ENCODE data around the gene ANAPC7.

The ANAPC7 gene

DNA sequence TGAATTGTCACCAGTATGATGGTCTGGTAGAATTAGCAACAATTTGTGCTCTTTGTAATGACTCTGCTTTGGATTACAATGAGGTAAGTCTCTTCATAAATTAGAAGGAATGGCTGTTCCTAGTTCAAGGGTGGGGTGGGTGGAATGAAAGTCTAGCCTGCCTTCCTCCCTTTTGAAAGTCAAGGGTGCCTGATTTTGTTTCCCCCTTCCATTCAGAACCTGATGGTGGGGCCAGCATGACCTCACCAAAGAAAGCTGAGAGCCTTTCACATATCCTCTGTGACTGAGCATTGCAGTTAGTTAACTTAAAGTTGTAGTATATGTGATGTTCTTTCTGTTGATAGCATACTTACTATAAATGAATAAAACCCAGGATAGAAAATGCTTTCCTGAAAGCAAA lies 70.3 kb downstream of the ANAPC7 start:
- TF ChIP-seq, protein P1, sequence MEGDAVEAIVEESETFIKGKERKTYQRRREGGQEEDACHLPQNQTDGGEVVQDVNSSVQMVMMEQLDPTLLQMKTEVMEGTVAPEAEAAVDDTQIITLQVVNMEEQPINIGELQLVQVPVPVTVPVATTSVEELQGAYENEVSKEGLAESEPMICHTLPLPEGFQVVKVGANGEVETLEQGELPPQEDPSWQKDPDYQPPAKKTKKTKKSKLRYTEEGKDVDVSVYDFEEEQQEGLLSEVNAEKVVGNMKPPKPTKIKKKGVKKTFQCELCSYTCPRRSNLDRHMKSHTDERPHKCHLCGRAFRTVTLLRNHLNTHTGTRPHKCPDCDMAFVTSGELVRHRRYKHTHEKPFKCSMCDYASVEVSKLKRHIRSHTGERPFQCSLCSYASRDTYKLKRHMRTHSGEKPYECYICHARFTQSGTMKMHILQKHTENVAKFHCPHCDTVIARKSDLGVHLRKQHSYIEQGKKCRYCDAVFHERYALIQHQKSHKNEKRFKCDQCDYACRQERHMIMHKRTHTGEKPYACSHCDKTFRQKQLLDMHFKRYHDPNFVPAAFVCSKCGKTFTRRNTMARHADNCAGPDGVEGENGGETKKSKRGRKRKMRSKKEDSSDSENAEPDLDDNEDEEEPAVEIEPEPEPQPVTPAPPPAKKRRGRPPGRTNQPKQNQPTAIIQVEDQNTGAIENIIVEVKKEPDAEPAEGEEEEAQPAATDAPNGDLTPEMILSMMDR (IDR thresholded peaks at IDR 0.05; ENCODE audit: borderline replicate concordance, control extremely low read depth, extremely low read depth, insufficient read depth, missing control alignments): no peak
- in situ Hi-C loops (cut with MboI; ENCODE audit: low sequenced_read_pairs, unreplicated experiment): no loop called here
- no peak for DNase-seq (ENCODE audit: low spot score)

DNA sequence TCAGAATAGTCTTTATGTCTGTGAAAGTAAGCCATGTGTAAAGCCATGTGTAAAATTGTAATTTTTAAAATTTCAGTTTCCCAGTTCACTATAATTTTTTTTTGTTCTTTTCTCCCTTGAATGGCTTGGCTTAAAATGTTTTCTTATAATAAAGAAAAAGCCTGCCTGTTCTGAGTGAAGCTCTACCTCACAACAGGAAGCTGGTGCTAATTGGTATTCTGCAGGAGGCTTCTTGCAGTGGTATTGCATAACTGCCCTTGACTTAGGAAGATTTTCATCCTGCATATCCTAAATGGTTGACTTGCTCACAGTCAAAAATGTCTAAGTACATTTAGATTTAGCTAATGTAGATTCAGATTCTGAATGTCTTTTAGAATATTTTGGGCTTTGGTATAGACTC lies 73.0 kb downstream of the ANAPC7 start:
- no peak for DNase-seq (ENCODE audit: low spot score)
- in situ Hi-C loops (cut with MboI; ENCODE audit: low sequenced_read_pairs, unreplicated experiment): no loop called here
- TF ChIP-seq, protein P1 (IDR thresholded peaks at IDR 0.05; ENCODE audit: borderline replicate concordance, control extremely low read depth, extremely low read depth, insufficient read depth, missing control alignments): no peak

- TF ChIP-seq, protein P1 (IDR thresholded peaks at IDR 0.05; ENCODE audit: borderline replicate concordance, control extremely low read depth, extremely low read depth, insufficient read depth, missing control alignments): no peak
- in situ Hi-C loops (cut with MboI; ENCODE audit: low sequenced_read_pairs, unreplicated experiment): no loop called here
- DNase-seq (ENCODE audit: low spot score): no peak
Measured at GRCh38 chr12:110330124-110330523, 73.4 kb downstream of the ANAPC7 start.

DNA sequence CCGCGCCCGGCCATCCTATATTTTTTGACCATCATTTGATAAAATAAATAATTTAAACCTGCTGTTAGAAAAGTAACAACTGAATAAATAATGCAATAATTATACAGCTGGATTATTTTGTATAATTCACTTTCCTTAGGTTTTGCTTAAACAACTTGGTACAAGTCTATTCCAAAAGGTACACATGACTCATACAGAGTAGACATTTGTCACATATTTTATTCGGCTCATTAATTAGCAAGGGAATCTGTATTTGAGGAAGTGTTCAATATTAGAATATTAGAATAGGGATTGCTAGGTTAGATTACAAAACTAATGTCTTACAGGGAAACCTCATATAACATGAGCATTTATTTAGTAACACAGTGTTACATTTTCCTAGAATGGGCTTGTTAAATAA lies 73.8 kb downstream of the ANAPC7 start:
- TF ChIP-seq, protein P1 (IDR thresholded peaks at IDR 0.05; ENCODE audit: borderline replicate concordance, control extremely low read depth, extremely low read depth, insufficient read depth, missing control alignments): no peak
- no peak for DNase-seq (ENCODE audit: low spot score)
- in situ Hi-C loops (cut with MboI; ENCODE audit: low sequenced_read_pairs, unreplicated experiment): no loop called here

Measured in GM13976 (cell line).